HG02943 (cell line): ENCODE measurements around the gene FOXRED1.
"Not testable (repeated sequence)": the region's sequence is repeated elsewhere in the genome, so short reads cannot be mapped to it uniquely, and the experiment has no call there.

ENCODE experiments used
- ATAC-seq: cut with Tn5 transposase; IDR thresholded peaks from one replicate; pipeline ENCODE4 v1.9.1; 2021; ENCODE audit warnings: mild to moderate bottlenecking, low read depth, moderate library complexity; ENCODE audit not compliant: unreplicated experiment

FOXRED1 gene

DNA sequence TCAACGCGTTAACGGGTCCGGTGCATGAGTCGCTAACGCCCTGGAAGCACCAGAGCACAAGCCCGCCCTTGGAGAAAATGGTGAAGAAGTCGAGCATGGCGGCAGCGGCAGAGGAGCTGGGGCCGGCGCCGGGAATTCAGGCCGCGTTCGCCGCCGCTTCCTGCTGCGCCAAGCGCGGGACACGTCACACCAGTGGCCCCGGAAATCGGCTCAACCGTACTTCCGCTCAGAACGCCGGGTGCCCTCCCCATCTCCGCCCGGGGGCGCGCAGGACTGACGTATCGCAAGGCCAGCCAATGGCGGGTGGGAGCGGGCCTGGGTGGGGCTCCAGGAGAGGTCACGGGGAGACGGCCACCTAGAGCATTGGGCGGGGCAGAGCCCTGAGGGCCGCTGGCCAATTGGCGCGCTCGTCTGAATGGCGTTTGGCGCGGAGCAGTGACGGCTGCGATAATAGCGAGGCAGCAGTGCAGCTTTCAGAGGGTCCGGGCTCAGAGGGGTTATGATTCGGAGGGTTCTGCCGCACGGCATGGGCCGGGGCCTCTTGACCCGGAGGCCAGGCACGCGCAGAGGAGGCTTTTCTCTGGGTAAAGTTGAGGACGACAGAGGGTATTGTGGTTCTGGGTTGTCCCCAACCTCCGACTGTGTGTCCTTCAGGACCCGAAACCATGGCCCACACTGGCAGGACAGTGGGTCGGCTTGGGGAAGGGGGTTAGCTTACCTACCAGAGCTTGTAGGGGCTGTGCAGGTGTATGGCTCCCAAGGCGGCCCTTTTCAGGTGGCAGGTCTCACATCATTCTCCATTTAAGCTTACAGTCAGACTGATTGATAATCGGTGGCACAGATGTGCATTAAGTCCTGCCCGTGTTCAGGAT lies at the start of gene FOXRED1, which contains the start of gene SRPRA:
Gene FOXRED1 (plus strand): TSS at position 447 of the 872 bp plus-strand sequence. CDS start 53 bp downstream, at position 500.
Gene SRPRA (minus strand): TSS at position 188 of the 872 bp plus-strand sequence. CDS start 91 bp downstream, at position 97.
- peak; percentile 98 for ATAC-seq

DNA sequence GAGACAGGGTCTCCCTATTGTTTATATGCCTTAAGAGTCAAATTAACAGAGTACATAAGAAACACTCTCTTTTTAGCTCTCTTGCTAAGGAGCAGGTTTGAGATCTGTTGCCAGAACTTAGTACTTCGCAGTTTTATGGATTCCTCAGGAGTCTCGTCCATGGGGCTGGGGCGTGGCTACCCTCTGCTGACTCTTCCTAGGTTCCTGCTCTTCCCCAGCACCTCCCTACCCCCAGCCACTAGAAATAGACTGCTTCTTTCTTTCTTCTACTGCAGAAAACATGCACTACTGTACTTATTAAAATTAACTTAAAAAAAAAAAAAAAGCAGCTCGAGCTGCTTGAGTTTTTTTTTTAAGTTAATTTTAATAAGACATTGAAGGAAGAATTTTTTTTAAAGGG lies 49.4 kb upstream of the FOXRED1 start:
- no peak for ATAC-seq

DNA sequence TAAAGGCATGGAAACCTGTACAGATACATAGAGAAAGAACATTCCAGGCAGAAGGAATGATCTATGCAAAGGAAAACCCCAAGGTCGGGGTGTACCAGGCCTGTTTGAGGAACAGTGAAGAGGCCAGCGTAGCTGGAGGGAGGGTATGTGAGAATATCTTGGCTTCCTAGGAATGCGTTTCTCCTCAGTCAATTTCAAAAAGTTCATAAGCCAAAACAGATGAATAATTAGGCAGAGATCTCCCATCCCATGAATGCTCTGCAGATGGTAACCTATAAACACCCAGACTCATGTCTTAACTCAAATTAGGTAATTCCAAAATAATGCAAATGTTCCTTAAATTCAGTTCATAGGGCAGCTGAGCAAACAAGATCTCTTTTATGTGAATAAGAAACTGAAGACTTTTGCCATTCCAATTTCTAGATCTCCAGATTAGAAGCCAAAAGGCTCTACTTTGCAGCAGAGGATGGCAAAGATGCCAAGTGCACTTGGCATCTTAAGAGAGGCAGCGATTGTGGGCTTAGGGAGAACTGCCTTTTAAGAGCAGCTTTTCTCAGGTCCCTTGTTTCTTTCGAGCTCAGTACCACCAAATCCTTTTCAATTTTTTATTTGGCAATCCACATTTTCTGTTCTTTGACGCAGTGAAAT lies 44.2 kb upstream of the FOXRED1 start:
- ATAC-seq = no peak

DNA sequence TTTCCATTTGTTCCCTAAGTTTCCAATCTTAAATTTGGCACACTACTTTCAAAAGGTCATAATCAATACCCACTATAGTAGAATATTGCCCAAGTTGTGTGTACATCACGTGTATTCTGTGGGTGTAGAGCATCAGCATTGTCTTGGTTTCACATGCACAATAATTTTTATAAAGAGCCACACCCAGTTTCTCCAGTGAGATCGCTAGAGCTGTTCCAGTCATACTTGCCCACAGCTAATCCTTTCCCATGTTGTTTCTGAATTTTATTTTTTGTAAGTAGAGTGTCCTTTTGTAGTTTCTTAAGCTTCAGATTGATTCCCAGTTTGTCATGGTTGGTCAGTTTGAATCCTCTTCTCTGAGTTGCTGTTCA lies 43.7 kb upstream of the FOXRED1 start:
- ATAC-seq = no peak

DNA sequence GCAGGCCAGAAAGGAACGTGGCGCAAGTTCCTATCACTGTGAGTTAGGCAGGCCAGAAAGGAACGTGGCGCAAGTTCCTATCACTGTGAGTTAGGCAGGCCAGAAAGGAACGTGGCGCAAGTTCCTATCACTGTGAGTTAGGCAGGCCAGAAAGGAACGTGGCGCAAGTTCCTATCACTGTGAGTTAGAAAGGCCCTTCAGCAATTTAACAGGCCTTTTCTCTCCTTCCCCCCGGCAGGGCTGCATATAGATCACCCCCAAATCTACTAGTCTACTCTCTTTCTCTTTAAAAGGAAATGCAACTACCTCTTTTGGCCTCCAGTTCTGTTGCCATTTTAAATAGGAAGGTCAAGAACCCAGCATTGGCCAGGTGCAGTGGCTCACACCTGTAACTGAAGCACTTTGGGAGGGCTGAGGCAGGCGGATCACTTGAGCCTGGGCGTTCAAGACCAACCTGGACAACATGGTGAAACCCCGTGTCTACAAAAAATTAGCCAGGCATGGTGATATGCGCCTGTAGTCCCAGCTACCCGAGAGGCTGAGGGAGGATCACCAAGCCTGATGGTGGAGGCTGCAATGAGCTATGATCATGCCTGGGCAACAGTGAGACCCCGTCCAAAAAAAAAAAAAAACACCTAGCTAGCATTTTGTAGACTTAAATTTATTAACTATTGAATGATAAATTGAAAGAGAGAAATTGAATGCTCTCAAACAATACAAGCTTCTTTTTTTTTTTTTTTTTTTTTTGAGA lies 42.4 kb upstream of the FOXRED1 start:
- no peak for ATAC-seq

DNA sequence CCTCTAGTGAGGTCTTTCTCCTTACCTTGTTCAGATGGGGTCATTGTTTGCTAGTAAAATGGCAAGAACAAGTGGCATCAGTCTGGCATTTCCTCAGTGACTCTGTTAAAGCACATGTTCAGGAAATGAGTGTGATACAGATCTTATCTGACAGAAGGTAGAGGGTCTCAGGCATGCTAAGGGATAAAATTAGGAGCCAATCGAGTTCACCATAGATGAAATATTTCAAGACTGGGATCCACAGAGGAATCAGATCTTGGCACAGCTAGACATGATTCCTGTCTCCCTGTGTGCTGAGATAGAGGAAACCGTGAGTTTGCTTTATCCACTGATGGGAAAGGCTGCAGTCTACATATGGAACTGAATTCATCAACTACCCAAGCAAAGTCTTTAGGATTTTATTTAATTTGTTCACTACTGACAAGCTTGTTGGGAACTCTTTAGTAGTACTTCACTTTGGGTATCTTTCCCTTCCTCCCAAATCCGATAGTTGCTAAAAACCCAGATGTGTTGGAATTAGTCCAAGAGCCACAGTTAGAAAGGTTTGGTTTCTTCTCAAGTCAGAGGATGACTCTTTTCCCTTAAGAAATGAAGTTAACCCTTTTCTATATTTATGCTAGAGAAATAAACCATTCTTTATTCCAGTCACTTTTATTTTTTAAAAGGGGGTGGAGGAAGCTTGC lies 39.0 kb upstream of the FOXRED1 start:
- ATAC-seq = no peak

DNA sequence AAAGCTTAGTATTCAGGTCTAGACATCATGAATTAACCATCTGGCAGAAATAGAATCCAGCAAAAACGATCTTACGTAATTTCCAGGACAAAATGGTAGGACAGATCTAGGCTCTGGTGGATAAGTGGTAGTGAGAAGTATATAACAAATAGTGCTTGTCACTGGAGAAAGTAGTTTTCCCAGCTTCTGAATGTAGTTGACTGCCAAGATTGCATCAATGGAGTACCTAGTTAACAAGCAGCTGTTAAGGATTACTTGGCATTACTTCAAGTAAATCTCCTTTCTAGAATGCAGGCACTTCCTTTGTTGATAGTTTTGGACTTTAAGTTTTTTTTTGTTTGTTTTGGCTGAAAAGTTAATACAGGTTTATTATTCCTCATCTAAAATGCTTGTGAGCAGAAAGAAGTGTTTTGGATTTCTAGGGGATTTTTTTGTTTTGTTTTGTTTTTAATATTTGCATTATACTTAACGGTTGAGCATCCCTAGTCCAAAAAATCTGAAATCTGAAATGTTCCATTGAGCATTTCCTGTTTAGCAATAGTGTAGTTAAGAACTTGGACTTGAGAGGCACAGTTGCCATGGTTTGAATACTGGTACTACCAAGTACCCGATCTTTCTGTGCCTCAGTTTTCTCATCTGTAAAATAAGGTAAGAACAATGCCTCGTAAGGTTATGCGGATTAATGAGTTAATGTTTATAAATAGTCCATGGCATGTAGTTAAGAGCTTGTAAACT lies 37.1 kb upstream of the FOXRED1 start:
- no peak for ATAC-seq

DNA sequence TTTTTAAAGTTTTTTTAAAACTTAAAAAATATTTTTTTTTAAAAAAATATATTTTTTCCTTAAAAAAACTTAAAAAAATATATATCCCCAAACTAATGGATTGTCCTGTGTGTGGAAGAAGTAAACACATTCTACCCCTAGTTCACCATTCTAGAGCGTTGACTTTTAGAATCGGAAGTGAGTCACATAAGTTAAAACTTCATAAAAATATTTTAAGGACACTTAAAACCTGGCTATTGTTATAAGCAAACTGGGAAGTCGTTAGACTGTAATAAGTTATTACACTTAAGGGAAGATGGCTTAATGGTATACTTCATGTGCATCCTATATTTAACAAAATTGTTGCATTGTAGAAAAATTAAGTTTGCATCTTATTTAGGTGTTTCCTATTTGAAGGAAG lies 36.3 kb upstream of the FOXRED1 start:
- no peak for ATAC-seq

DNA sequence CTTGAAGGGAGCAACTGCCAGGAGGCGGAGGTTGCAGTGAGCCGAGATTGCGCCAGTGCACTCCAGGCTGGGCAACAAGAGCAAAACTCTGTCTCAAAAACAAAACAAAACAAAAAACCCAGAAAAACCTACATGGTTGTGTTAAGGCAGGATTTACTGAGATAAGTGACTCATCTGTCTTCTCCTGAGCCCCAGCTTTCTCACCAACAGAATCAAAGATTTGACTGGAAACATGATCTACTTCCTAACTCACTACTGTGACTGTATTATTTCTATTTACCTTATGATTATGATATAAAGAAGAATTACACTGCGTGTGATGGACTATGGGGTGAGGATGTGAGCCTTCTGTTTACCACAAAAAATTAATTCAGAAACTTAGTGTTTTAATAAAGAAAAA lies 35.6 kb upstream of the FOXRED1 start:
- ATAC-seq = no peak

DNA sequence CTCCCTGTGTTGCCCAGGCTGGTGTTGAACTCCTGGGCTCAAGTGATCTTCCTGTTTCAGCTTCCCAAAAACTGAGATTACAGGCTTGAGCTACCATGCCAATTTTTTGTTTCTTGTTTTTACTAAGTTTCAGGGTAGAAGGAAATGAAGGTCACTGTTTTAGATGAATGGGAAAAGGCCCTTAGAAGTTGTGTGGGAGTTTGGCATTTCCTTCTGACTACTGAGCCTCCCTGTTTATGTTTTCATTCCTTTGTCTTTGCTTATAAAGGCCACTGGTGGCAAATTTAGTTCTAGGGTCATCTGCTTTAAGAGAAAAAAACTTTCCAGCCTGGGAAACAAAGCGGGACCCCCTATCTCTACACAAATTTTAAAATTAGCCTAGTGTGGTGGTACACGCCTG lies 22.3 kb upstream of the FOXRED1 start:
- no peak for ATAC-seq

DNA sequence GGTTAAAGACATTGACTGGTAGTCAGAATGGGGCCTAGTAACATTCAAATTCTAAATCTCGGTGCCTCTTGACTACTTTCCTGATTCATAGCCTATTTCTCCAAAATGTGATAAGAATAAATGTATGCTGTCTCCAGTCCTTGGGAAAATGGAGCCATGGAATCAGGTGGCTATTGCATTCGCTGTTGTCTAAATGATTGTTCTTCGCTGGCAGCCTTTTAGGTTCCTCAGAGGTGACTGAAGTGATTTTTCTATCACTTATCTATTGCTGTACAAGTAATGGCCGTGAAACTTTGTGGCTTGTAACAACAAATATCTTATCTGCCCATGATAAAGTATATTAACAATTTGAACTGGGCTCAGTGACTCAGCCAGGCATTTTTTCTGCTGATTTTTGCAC lies 15.7 kb upstream of the FOXRED1 start:
- ATAC-seq = no peak

DNA sequence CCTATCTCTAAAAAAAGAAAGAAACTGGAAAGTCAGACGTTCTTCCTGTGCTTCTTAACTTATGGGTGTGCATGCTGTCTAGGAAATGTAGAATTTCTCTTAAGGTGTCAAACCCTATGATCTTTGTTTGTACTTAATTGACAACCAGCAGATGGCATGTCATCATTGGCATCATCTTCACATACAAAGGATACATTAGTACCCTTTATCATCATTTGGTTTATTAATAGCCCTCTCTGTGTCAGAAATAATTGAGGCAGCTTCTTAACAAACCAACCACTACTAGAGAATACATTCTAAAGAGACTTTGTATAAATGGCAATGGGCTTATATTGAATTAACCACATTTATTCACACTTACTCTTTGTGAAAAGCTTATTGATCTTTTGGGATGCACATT lies 14.1 kb upstream of the FOXRED1 start:
- ATAC-seq = no peak

DNA sequence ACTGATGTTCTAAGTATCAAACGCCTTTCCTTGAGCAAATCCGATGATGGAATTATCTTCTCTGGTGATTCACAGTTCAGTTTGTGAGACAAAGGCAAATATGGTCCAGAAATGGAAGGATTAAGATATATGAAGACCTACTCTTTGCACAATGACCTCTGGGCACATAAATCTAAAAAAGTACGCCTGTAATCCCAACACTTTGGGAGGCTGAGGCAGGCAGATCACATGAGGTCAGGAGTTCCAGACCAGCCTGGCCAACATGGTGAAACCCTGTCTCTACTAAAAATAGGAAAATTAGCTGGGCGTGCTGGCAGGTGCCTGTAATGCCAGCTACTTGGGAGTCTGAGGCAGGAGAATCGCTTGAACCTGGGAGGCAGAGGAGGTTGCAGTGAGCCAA lies 13.4 kb upstream of the FOXRED1 start:
- not testable (repeated sequence) for ATAC-seq

DNA sequence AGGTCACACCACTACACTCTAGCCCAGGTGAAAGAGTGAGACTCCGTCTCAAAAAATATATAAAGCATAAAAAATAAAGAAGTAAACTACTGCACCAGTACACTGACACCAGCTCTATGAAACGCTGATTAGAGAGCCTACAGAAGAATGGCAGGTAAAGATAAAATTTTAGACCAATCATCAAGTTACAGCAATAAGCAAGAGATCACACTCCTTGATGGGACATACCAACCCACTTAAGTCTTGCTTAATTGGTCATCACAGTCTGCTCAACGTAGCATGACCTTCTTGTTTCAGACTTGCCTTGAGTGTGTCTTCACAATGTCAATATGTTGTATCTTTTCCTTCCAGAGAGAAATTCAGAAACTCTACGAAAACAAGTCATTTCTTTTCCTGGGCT lies 12.7 kb upstream of the FOXRED1 start:
- ATAC-seq = no peak

DNA sequence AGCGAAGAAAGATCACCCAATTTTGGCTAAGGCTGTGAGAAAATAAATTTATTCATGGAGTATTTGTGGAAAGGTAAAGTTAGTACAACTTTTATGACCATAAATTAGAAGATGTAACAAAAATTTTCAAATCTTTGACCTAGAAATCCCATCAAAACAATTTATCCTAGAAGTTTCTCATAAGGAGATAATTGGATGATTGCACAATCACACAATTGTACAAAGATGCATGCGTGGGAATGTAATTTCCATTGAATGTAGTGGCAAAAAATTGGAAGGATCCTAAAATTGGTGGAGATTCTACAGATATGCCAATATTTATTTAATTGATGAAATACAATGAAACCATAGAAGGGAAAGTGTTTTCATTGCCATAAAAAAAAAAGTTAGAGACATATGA lies 11.8 kb upstream of the FOXRED1 start:
- no peak for ATAC-seq

DNA sequence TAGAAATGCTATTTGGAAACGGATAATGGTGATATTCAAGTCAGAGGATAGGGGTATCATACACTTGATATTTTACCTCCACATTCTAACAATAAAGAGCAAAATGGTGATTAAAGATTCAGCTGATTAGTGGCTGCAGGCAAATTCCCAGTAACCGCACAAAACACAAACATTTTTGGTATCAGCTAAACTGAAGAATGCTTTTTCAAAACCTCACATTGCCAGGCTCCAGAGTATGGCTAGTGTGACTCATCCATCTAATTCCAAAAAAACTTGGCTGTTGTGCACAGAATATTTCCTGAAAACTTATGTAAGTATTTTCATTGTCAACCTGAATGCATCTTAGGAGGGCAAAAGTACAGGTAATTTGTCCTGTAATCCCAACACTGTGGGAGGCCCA lies 11.2 kb upstream of the FOXRED1 start:
- no peak for ATAC-seq

DNA sequence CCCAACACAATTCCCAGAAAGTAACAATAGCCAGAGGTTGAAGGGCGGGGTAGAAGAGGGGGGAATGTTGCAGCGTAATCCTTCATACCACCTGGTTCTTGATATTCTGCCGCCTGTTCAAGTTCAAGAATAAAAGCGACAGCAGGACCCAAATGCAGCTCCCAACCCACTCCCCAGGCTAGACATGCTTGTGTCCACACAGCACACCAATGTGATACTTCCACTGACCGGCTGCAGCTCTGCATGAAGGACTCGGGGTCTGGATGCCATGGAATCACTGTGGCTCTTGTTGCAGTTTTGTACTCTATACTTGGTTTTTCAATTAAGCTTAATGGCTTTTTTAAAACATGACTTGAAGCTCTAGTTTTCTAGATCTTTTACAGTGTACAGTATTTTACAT lies 6.7 kb upstream of the FOXRED1 start:
- ATAC-seq = no peak

DNA sequence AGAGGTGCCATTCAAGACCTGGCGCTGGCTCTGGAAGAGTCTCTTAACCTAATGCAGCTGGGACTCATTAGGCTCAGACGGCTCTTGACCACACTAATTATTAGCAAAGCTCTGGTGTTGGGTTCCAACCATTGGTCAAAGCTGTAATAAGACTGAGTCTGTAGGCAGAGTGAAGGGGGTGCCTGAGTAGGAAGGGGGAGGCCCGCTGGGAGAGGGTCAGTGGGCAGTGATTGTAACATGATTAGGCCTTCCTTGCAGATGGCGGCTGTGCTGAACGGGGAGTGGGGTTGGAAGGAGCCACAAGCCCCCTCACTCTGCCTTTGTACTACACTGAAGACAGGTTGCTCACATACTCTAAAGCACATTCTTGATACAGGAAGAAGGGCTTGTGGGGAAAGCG lies 5.5 kb upstream of the FOXRED1 start:
- ATAC-seq = no peak

DNA sequence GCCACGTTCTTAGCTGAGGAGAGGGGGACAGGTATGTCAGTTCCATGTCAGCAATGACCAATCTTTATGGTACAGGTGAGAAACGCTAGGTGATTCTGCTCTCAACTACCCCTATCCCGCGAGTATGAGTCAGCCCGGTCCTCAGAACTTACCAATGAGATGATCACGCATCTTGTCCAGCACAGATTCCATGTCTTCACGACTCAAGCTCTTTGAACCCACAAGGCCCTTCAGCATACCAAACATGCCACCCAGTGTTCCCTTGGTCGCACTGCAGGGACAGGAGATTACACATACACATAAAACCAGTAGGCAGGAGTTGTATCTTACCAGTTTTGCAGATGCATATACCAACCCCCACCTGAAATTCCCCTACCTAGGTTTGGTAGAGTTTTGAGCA lies 3.1 kb upstream of the FOXRED1 start:
- ATAC-seq = no peak

DNA sequence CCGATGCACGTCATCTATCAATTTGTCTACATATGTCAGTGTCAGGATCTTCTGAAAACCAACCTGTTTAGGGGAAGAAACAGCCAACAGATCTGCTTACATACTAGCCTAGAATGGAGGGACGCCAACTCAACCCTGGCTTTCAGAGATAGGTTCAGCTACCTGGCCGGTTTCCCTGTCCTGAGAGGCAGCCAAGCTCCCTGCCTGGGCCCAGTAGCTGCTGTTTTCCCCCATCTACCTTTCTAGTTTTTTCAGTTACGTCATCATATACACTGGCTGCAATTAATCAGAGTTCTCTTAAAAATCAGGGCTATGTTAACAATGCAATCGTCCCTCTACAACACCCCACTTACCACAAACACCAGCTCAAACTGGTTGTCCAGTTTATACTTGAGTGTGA lies 1.3 kb upstream of the FOXRED1 start:
- no peak for ATAC-seq
